ENCODE data around the gene POMGNT1. TPM values are rescaled to one million over a fixed set of nuclear protein-coding genes. Genes with fewer than 3 reads are reported as not detected.

The POMGNT1 gene
- total and polyA plus RNA-seq, 2 of the 13 experiments (the other 11 are each of a cell fraction or from before 2014, with no cell fraction given) = 33.9 to 46.8 TPM

- H3K9ac ChIP-seq (ENCODE audit: insufficient read depth, low read depth, low read length) = no peak within 1 kb of the TSS
- TF ChIP-seq MIXL1 (CRISPR knock-in tag; IDR thresholded peaks at IDR 0.05) (no peak), SAP130 (CRISPR knock-in tag; IDR thresholded peaks at IDR 0.05; ENCODE audit: low read depth) (no peak), PBX3 (CRISPR knock-in tag; IDR thresholded peaks at IDR 0.05; ENCODE audit: borderline replicate concordance) (no peak), TRIM24 (CRISPR knock-in tag; IDR thresholded peaks at IDR 0.05) (no peak), FLYWCH1 (CRISPR knock-in tag; IDR thresholded peaks at IDR 0.05) (no peak), PCBP1 (IDR thresholded peaks at IDR 0.05; ENCODE audit: borderline replicate concordance, low read depth, low read length) (no peak)
- H3K4me2 ChIP-seq (ENCODE audit: low read depth, low read length) = peak within 1 kb of the TSS; percentile 70; the same call in 1 of the 2 replicates
- ATAC-seq = no peak
- POLR2A ChIA-PET = no interaction called here
- no peak for DNase-seq (ENCODE audit: low spot score)
- peak within 1 kb of the TSS; percentile 62 for H2AFZ ChIP-seq (ENCODE audit: low read length)
- peaks cover 0 to 6% of the 10 kb centered on the region in 2 experiments; a peak in 2 of 5 replicates for H3K27me3 ChIP-seq (ENCODE audit: control insufficient read depth in 1 of 2, insufficient read depth in 2 of 2, low read length in 2 of 2)
- no peaks in the 10 kb centered on the region for H4K20me1 ChIP-seq (ENCODE audit: insufficient read depth, low read length)
- WGBS (ENCODE audit: low lambda C conversion rate) = 52% methylated on average over 6 of the region's 13 CpGs
- H3K4me1 ChIP-seq (ENCODE audit: insufficient read depth, low read length) = peaks cover 48% of the 10 kb centered on the region
- FAIRE-seq = no peak
- CTCF ChIA-PET (ENCODE audit: low intra/inter-chr PET ratio, low total read pairs) = interaction anchor here (0.8 kb wide), 1 partner anchor 139 kb away, joined by 3 read pairs; no protein-coding TSS in a partner anchor
- in situ Hi-C loops (cut with HindIII; ENCODE audit: extremely low pct_ligation_motif_present, low pct_unique_long_range_greater_than_20kb) = loop anchor here (5.0 kb wide), 1 partner anchor 139 kb away; no protein-coding TSS in a partner anchor
- intact Hi-C loops (cut with micrococcal nuclease; ENCODE audit: unreplicated experiment) = loop anchor here (5.0 kb wide), 1 partner anchor 329 kb away; no protein-coding TSS in a partner anchor
- no peak within 1 kb of the TSS for H3K27ac ChIP-seq (ENCODE audit: extremely low read length, insufficient read depth, low read length)
- no peaks in the 10 kb centered on the region for H3K79me2 ChIP-seq (ENCODE audit: insufficient read depth, low read length)
- no peaks in the 10 kb centered on the region for H3K36me3 ChIP-seq (replicated peaks in 1 of 2; ENCODE audit: control insufficient read depth in 1 of 2, insufficient read depth in 2 of 2, low read length in 2 of 2)
- H3K4me3 ChIP-seq (replicated peaks in 1 of 3; ENCODE audit: insufficient read depth in 1 of 3, low read depth in 2 of 3, low read length in 3 of 3) = no peak within 1 kb of the TSS; a peak in 1 of 6 replicates
- no TSS peak for BruUV-seq (replicated peaks)
- H3K9me3 ChIP-seq (ENCODE audit: low read length) = no peaks in the 10 kb centered on the region
These were observed 21.9 kb downstream of the POMGNT1 start, which contains the start of gene P3R3URF for GRCh38 chr1:46176211-46176865. Gene P3R3URF, minus strand, starts transcription at chr1:46176488. Its CDS starts 17 bp downstream, at chr1:46176471.

All from HepG2 (cell line).